ENCODE measurements around the gene FGGY.

- TF ChIP-seq ZNF274 (IDR thresholded peaks at IDR 0.05; ENCODE audit: low read depth, low read length): no peak
- TF ChIP-seq SUZ12 (IDR thresholded peaks at IDR 0.05; ENCODE audit: extremely low read depth, insufficient read depth, insufficient read length): no peak
- no peak for TF ChIP-seq YY1 (IDR thresholded peaks at IDR 0.05; ENCODE audit: insufficient read depth, insufficient read length)
Observed at GRCh38 chr1:59554011-59554663, 257.2 kb downstream of the FGGY start.

Data from NT2/D1 (cell line).